GM13977 (cell line): ENCODE results near the gene NRARP.

ENCODE experiments used
- DNase-seq: peaks from one replicate; pipeline ENCODE4 v3.0.0; 2012; ENCODE audit warnings: low spot score
- in situ Hi-C: fragments of 300-500 bp; cut with MboI; formaldehyde crosslinking; loops from one replicate; pipeline ENCODE4 v1.12.0; 2022; ENCODE audit warnings: low sequenced_read_pairs, low pct_unique_long_range_greater_than_20kb, mixed read lengths, inconsistent platforms; ENCODE audit not compliant: unreplicated experiment
- TF ChIP-seq, protein P1 (sequence below): IDR thresholded peaks from 2 replicates; pipeline ENCODE4 v1.5.1; 2012; ENCODE audit warnings: mild to moderate bottlenecking, control low read depth; ENCODE audit not compliant: insufficient read depth; ENCODE audit errors: extremely low read depth, missing control alignments

NRARP gene

DNA sequence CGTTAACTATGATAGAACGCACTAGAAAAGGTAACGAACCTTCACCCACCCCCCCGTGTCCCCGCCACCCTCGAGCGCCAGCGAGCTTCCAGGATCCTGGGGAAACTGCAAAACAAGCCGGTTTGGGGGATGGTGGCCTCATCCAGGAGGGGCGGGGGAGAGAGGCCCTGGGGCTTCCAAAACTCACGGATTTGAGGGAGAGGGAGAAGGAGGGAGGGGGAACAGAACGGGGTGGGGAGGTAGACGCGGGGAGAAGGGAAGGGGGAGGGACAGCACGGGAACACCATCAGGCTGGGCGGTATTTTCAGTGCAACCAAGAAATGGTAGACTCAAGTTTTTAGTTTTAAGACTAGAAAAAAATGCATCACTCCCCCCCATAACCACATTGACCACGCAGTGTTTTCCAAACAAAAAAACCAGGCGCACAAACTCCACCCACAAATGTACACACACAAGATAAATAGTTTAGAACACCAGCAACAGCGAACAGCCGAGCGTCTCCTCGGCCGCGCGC, 1.4 kb downstream of the NRARP start:
- TF ChIP-seq, protein P1, sequence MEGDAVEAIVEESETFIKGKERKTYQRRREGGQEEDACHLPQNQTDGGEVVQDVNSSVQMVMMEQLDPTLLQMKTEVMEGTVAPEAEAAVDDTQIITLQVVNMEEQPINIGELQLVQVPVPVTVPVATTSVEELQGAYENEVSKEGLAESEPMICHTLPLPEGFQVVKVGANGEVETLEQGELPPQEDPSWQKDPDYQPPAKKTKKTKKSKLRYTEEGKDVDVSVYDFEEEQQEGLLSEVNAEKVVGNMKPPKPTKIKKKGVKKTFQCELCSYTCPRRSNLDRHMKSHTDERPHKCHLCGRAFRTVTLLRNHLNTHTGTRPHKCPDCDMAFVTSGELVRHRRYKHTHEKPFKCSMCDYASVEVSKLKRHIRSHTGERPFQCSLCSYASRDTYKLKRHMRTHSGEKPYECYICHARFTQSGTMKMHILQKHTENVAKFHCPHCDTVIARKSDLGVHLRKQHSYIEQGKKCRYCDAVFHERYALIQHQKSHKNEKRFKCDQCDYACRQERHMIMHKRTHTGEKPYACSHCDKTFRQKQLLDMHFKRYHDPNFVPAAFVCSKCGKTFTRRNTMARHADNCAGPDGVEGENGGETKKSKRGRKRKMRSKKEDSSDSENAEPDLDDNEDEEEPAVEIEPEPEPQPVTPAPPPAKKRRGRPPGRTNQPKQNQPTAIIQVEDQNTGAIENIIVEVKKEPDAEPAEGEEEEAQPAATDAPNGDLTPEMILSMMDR, result no peak
- in situ Hi-C loops, result no loop called here
- no peak for DNase-seq

GRCh38 chr9:137299938-137300337, 2.1 kb downstream of the NRARP start:
- DNase-seq, result no peak
- TF ChIP-seq, protein P1, result no peak
- in situ Hi-C loops, result loop anchor here (10.0 kb wide), 1 partner anchor 105 kb away; no protein-coding TSS in a partner anchor

GRCh38 chr9:137299203-137299565, 2.9 kb downstream of the NRARP start:
- in situ Hi-C loops, result loop anchor here (10.0 kb wide), 1 partner anchor 106 kb away; no protein-coding TSS in a partner anchor
- TF ChIP-seq, protein P1, result no peak
- no peak for DNase-seq

GRCh38 chr9:137298401-137299202, 3.5 kb downstream of the NRARP start:
- TF ChIP-seq, protein P1, result no peak
- in situ Hi-C loops, result loop anchor here (10.0 kb wide), 1 partner anchor 106 kb away; no protein-coding TSS in a partner anchor
- DNase-seq, result no peak

GRCh38 chr9:137297966-137298365, 4.1 kb downstream of the NRARP start:
- in situ Hi-C loops, result loop anchor here (10.0 kb wide), 1 partner anchor 107 kb away; no protein-coding TSS in a partner anchor
- TF ChIP-seq, protein P1, result no peak
- DNase-seq, result no peak

GRCh38 chr9:137296670-137297664, 5.1 kb downstream of the NRARP start:
- in situ Hi-C loops, result loop anchor here (10.0 kb wide), 1 partner anchor 108 kb away; no protein-coding TSS in a partner anchor
- TF ChIP-seq, protein P1, result no peak
- DNase-seq, result no peak
